ENCODE results near the gene HSPG2.

HSPG2 gene

GRCh38 chr1:21778405-21778727, 158.7 kb downstream of the HSPG2 start:
- TF ChIP-seq EGR1 (IDR thresholded peaks at IDR 0.05): no peak
- TF ChIP-seq NFIC (IDR thresholded peaks at IDR 0.05): no peak
- TF ChIP-seq, protein P1, sequence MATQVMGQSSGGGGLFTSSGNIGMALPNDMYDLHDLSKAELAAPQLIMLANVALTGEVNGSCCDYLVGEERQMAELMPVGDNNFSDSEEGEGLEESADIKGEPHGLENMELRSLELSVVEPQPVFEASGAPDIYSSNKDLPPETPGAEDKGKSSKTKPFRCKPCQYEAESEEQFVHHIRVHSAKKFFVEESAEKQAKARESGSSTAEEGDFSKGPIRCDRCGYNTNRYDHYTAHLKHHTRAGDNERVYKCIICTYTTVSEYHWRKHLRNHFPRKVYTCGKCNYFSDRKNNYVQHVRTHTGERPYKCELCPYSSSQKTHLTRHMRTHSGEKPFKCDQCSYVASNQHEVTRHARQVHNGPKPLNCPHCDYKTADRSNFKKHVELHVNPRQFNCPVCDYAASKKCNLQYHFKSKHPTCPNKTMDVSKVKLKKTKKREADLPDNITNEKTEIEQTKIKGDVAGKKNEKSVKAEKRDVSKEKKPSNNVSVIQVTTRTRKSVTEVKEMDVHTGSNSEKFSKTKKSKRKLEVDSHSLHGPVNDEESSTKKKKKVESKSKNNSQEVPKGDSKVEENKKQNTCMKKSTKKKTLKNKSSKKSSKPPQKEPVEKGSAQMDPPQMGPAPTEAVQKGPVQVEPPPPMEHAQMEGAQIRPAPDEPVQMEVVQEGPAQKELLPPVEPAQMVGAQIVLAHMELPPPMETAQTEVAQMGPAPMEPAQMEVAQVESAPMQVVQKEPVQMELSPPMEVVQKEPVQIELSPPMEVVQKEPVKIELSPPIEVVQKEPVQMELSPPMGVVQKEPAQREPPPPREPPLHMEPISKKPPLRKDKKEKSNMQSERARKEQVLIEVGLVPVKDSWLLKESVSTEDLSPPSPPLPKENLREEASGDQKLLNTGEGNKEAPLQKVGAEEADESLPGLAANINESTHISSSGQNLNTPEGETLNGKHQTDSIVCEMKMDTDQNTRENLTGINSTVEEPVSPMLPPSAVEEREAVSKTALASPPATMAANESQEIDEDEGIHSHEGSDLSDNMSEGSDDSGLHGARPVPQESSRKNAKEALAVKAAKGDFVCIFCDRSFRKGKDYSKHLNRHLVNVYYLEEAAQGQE (IDR thresholded peaks at IDR 0.05; ENCODE audit: low read depth): no peak
- no peak for TF ChIP-seq EP300 (IDR thresholded peaks at IDR 0.05; ENCODE audit: borderline replicate concordance)
- no peak for TF ChIP-seq USF1 (IDR thresholded peaks at IDR 0.05)
- no peak for TF ChIP-seq TEAD4 (IDR thresholded peaks at IDR 0.05)
- no peak for TF ChIP-seq RAD21 (IDR thresholded peaks at IDR 0.05; ENCODE audit: low read depth)
- TF ChIP-seq TAF1 (IDR thresholded peaks at IDR 0.05; ENCODE audit: low read depth): no peak
- TF ChIP-seq ZBTB7A (IDR thresholded peaks at IDR 0.05; ENCODE audit: low read depth): no peak
- TF ChIP-seq FOXM1 (IDR thresholded peaks at IDR 0.05; ENCODE audit: borderline replicate concordance, low read depth): no peak
- TF ChIP-seq YY1 (IDR thresholded peaks at IDR 0.05; ENCODE audit: low read depth): no peak

DNA sequence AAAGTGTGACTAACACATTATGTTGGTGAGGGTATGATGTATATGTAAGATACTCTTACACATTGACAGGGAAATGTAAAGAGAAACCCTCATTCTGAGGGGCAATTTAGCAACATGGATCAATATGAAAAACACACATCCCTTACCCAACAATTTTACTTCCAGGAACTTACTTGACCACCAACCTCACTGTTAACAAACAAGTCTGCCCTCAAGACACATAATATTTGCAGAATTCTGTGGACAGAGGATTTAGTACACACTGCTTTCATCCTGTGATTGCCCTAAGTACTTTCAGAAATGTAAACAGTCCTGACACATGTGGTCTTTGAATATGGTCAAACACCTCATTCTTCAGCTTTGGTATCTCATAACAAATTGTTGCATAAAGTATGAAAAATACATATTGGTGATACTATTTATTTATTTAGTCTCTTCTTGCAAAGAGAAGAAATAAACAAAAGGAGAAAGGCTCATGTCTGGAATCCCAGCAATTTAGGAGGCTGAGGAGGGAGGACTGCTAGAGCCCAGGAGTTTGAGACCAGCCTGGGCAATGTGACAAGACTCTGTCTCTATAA, 161.0 kb downstream of the HSPG2 start:
- no peak for TF ChIP-seq TCF12 (IDR thresholded peaks at IDR 0.05; ENCODE audit: low read depth)
- no peak for TF ChIP-seq YY1 (IDR thresholded peaks at IDR 0.05; ENCODE audit: low read depth)
- TF ChIP-seq, protein P1 (IDR thresholded peaks at IDR 0.05; ENCODE audit: low read depth): no peak
- no peak for TF ChIP-seq CEBPB (IDR thresholded peaks at IDR 0.05)
- TF ChIP-seq TEAD4 (IDR thresholded peaks at IDR 0.05): no peak
- TF ChIP-seq CREB1 (IDR thresholded peaks at IDR 0.05; ENCODE audit: low read depth): no peak
- no peak for TF ChIP-seq EP300 (IDR thresholded peaks at IDR 0.05; ENCODE audit: borderline replicate concordance)

GRCh38 chr1:21775550-21775914, 161.6 kb downstream of the HSPG2 start:
- TF ChIP-seq TCF12 (IDR thresholded peaks at IDR 0.05; ENCODE audit: low read depth): no peak
- TF ChIP-seq TAF1 (IDR thresholded peaks at IDR 0.05; ENCODE audit: low read depth): no peak
- TF ChIP-seq ZBTB7A (IDR thresholded peaks at IDR 0.05; ENCODE audit: low read depth): no peak
- TF ChIP-seq USF1 (IDR thresholded peaks at IDR 0.05): no peak
- TF ChIP-seq, protein P1 (IDR thresholded peaks at IDR 0.05; ENCODE audit: low read depth): no peak
- TF ChIP-seq NFIC (IDR thresholded peaks at IDR 0.05): no peak
- TF ChIP-seq MAX (IDR thresholded peaks at IDR 0.05): no peak
- no peak for TF ChIP-seq EP300 (IDR thresholded peaks at IDR 0.05; ENCODE audit: borderline replicate concordance)
- no peak for TF ChIP-seq EGR1 (IDR thresholded peaks at IDR 0.05)
- TF ChIP-seq YY1 (IDR thresholded peaks at IDR 0.05; ENCODE audit: low read depth): no peak
- no peak for TF ChIP-seq TEAD4 (IDR thresholded peaks at IDR 0.05)
- TF ChIP-seq CREB1 (IDR thresholded peaks at IDR 0.05; ENCODE audit: low read depth): no peak
- TF ChIP-seq RAD21 (IDR thresholded peaks at IDR 0.05; ENCODE audit: low read depth): no peak

- TF ChIP-seq, protein P1 (IDR thresholded peaks at IDR 0.05; ENCODE audit: low read depth): no peak
- TF ChIP-seq EP300 (IDR thresholded peaks at IDR 0.05; ENCODE audit: borderline replicate concordance): no peak
- TF ChIP-seq NFIC (IDR thresholded peaks at IDR 0.05): no peak
- TF ChIP-seq EGR1 (IDR thresholded peaks at IDR 0.05): no peak
- no peak for TF ChIP-seq CREB1 (IDR thresholded peaks at IDR 0.05; ENCODE audit: low read depth)
- no peak for TF ChIP-seq ZBTB7A (IDR thresholded peaks at IDR 0.05; ENCODE audit: low read depth)
- no peak for TF ChIP-seq MAX (IDR thresholded peaks at IDR 0.05)
- TF ChIP-seq YY1 (IDR thresholded peaks at IDR 0.05; ENCODE audit: low read depth): no peak
- TF ChIP-seq USF1 (IDR thresholded peaks at IDR 0.05): no peak
- TF ChIP-seq CEBPB (IDR thresholded peaks at IDR 0.05): no peak
Observed at GRCh38 chr1:21774835-21775549, 162.1 kb downstream of the HSPG2 start.
